ENCODE results near the gene MUC12. TPM values are rescaled to one million over a fixed set of nuclear protein-coding genes. Genes with fewer than 3 reads are reported as not detected.

The MUC12 gene
- polyA plus RNA-seq, 1 donor (not counting 4 experiments of a cell fraction or from before 2014, with no cell fraction given) = 0.24 TPM

- FAIRE-seq = no peak
- dilution Hi-C loops (cut with MboI; ENCODE audit: extremely low pct_ligation_motif_present, low sequenced_read_pairs) = no loop called here
- Histone ChIP-seq H3K9ac (ENCODE audit: control insufficient read depth, extremely low read depth, insufficient read depth, low read length) (no peak overlapping the region), H3K79me2 (ENCODE audit: control insufficient read depth, insufficient read depth, low read length) (no peaks in the 10 kb centered on the region), H3K27me3 (ENCODE audit: control insufficient read depth, extremely low read depth, insufficient read depth, low read length) (no peaks in the 10 kb centered on the region), H2AFZ (ENCODE audit: control insufficient read depth, low read length) (no peak overlapping the region), H3K4me2 (ENCODE audit: control insufficient read depth, extremely low read depth, insufficient read depth, low read depth, low read length) (no peak overlapping the region), H3K4me1 (ENCODE audit: control insufficient read depth, extremely low read depth, insufficient read depth, low read length) (no peaks in the 10 kb centered on the region), H3K4me3 (ENCODE audit: control insufficient read depth in 2 of 3, extremely low read depth in 1 of 3, insufficient read depth in 2 of 3, low read depth in 1 of 3, low read length in 3 of 3) (no peak overlapping the region), H3K27ac (ENCODE audit: control insufficient read depth, insufficient read depth, low read length) (no peak overlapping the region), H3K9me3 (ENCODE audit: control insufficient read depth, low read depth, low read length) (no peaks in the 10 kb centered on the region), H3K9me1 (ENCODE audit: control insufficient read depth, extremely low read depth, insufficient read depth, low read length) (no peaks in the 10 kb centered on the region), H4K20me1 (ENCODE audit: control insufficient read depth, extremely low read depth, insufficient read depth, low read length) (no peaks in the 10 kb centered on the region), H3K36me3 (ENCODE audit: control insufficient read depth in 2 of 2, extremely low read depth in 1 of 2, insufficient read depth in 2 of 2, low read length in 2 of 2) (no peaks in the 10 kb centered on the region)
- TF ChIP-seq EZH2 (IDR thresholded peaks at IDR 0.05; ENCODE audit: low read length) (no peak), CTCF (optimal IDR thresholded peaks at IDR 0.05 in 1 of 3, IDR thresholded peaks at IDR 0.05 in 1 of 3, conservative IDR thresholded peaks at IDR 0.05 in 1 of 3; ENCODE audit: extremely low read depth in 1 of 3, insufficient read depth in 2 of 3, low read length in 3 of 3) (no peak)
- no peak for DNase-seq (ENCODE audit: low read depth, low spot score)
Observed at GRCh38 chr7:100975371-100975821, 6.0 kb downstream of the MUC12 start.

- Histone ChIP-seq H2AFZ (ENCODE audit: control insufficient read depth, low read length) (no peak overlapping the region), H4K20me1 (ENCODE audit: control insufficient read depth, extremely low read depth, insufficient read depth, low read length) (no peaks in the 10 kb centered on the region), H3K27ac (ENCODE audit: control insufficient read depth, insufficient read depth, low read length) (no peak overlapping the region), H3K9ac (ENCODE audit: control insufficient read depth, extremely low read depth, insufficient read depth, low read length) (no peak overlapping the region), H3K4me3 (ENCODE audit: control insufficient read depth in 2 of 3, extremely low read depth in 1 of 3, insufficient read depth in 2 of 3, low read depth in 1 of 3, low read length in 3 of 3) (no peak overlapping the region), H3K36me3 (ENCODE audit: control insufficient read depth in 2 of 2, extremely low read depth in 1 of 2, insufficient read depth in 2 of 2, low read length in 2 of 2) (no peaks in the 10 kb centered on the region), H3K4me1 (ENCODE audit: control insufficient read depth, extremely low read depth, insufficient read depth, low read length) (no peaks in the 10 kb centered on the region), H3K4me2 (ENCODE audit: control insufficient read depth, extremely low read depth, insufficient read depth, low read depth, low read length) (no peak overlapping the region), H3K79me2 (ENCODE audit: control insufficient read depth, insufficient read depth, low read length) (no peaks in the 10 kb centered on the region), H3K9me3 (ENCODE audit: control insufficient read depth, low read depth, low read length) (no peaks in the 10 kb centered on the region), H3K27me3 (ENCODE audit: control insufficient read depth, extremely low read depth, insufficient read depth, low read length) (no peaks in the 10 kb centered on the region), H3K9me1 (ENCODE audit: control insufficient read depth, extremely low read depth, insufficient read depth, low read length) (no peaks in the 10 kb centered on the region)
- DNase-seq (ENCODE audit: low read depth, low spot score) (no peak), FAIRE-seq (no peak)
- TF ChIP-seq CTCF (optimal IDR thresholded peaks at IDR 0.05 in 1 of 3, IDR thresholded peaks at IDR 0.05 in 1 of 3, conservative IDR thresholded peaks at IDR 0.05 in 1 of 3; ENCODE audit: extremely low read depth in 1 of 3, insufficient read depth in 2 of 3, low read length in 3 of 3) = no peak
- TF ChIP-seq EZH2 (IDR thresholded peaks at IDR 0.05; ENCODE audit: low read length) = no peak
- dilution Hi-C loops (cut with MboI; ENCODE audit: extremely low pct_ligation_motif_present, low sequenced_read_pairs) = no loop called here
Observed at GRCh38 chr7:100978300-100978699, 8.9 kb downstream of the MUC12 start.

Measured in keratinocyte (primary cell).